Brain pericyte (primary cell): ENCODE data around the gene SLF2.

Experiments
- DNase-seq: peaks from one replicate; pipeline ENCODE4 v3.0.0-alpha.2; 2012; ENCODE audit warnings: low read depth, low spot score

SLF2 gene, protein sequence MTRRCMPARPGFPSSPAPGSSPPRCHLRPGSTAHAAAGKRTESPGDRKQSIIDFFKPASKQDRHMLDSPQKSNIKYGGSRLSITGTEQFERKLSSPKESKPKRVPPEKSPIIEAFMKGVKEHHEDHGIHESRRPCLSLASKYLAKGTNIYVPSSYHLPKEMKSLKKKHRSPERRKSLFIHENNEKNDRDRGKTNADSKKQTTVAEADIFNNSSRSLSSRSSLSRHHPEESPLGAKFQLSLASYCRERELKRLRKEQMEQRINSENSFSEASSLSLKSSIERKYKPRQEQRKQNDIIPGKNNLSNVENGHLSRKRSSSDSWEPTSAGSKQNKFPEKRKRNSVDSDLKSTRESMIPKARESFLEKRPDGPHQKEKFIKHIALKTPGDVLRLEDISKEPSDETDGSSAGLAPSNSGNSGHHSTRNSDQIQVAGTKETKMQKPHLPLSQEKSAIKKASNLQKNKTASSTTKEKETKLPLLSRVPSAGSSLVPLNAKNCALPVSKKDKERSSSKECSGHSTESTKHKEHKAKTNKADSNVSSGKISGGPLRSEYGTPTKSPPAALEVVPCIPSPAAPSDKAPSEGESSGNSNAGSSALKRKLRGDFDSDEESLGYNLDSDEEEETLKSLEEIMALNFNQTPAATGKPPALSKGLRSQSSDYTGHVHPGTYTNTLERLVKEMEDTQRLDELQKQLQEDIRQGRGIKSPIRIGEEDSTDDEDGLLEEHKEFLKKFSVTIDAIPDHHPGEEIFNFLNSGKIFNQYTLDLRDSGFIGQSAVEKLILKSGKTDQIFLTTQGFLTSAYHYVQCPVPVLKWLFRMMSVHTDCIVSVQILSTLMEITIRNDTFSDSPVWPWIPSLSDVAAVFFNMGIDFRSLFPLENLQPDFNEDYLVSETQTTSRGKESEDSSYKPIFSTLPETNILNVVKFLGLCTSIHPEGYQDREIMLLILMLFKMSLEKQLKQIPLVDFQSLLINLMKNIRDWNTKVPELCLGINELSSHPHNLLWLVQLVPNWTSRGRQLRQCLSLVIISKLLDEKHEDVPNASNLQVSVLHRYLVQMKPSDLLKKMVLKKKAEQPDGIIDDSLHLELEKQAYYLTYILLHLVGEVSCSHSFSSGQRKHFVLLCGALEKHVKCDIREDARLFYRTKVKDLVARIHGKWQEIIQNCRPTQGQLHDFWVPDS

DNA sequence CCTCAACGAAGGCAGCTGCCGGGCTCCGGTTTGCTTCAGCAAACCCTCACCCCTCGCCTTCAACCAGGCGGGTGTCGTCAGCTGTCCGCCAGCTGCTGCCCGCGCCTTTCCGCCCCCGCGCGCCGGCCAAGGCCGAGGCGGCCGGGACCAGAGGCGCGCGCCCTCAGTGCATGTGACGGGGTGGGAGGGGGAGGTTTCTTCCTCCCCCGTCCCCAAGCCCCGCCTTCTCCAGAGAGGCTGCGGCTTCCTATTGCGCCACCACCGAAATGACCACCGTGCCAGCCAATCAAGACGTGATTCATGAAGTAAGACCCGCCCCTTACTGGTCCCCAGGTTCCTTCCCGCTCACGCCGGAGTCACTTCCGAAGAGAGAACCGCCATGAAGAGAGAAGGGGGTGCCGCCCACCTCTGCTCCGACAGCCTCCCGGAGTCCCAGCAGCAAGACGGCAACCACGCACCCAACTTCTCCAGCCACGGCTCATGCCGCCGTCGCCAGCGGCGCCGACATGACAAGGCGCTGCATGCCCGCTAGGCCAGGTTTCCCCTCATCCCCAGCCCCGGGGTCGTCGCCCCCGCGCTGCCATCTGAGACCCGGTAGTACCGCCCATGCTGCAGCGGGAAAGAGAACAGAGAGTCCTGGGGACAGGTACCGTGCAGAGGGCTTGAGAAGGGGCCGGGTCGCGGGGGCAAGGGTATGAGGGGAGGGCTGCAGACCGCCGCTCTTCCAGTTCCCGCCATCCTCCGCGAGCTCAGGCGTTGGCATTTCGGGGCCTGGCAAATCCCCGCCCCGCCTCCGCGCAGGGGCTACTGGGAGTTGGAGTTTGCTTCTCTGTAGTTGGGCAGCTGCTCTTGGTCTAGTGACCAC, at the start of gene SLF2:
Gene SLF2 (plus strand): TSS at position 359 of the 865 bp plus-strand sequence. CDS start 148 bp downstream, at position 507.
- peak; percentile 93 for DNase-seq

DNA sequence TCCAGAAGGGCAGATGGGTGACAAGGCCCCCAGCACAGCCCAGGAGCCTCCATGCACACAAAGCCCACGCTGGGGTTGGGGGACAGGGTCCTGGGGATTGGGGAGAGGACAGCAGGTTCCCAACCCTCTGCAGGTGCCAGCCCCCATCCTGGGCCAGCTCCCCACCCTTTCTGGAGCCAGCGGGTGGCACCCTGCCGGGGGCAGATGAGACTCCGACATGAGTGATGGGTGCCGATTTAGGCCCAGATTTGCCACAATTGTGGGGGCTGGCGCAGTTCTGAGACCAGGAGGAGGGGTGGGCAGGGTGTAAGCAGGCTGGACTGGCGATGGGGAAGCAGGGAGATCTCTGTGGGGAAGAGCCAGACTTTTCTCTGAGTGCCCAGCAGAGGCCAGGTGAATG, 49.3 kb upstream of the SLF2 start:
- no peak for DNase-seq

DNA sequence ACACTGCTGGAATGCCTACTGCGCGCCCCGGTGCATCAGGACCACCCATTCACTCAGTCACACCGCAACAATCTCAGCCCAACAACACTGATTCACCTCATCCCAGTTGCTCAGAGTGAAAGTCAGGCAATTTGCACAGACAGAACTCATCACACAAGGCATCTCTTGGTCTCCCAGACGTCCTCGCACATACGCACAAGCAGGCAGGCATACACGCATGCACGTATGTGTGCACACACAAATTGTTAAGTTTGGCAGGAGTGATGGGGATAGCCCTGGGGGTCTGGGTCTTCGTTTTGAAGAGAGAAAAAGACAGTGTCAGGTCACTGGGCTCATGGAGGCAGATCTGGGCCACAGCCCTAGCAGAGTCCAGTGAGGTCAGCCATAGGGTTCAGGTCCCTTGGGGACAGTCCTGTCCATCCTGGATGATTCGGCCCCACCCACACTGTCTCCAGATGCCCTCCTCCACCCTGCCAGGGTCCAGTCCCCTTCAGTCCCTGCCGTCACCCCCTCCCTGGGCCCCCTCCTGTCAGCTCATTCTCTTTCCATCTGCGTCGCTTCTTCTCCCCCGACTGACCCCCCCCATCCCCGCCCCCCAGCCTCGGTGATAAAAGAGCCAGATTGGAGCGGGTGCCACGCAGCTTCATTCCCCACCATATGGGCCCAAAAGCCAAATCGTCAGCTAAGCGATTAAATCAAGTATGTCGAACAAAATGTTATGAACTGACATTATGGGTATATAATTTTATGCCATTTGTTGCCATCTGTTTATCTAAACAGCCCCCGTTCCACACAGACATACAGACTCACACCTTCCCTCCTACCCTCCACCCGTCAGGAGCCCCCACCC, 48.5 kb upstream of the SLF2 start:
- no peak for DNase-seq

DNA sequence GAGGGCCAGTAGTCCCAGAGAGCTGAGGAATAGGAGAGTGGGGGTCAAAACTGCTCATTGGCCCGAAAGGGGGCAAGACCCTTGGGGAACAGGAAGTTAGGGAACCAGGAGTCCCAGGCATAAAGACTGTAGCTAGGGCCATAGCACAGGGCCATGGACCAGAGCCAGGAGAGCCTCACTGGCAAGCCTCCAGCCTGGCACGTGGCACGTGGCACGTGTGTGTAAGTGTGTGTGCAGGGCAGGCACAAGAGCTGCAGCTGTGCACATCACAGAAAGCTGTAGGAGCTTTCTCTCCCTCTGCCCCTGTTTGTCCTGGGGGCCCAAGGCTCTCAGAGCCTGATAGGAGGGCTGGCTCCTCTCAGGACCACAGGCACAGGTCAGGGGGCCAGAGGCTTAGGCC, 47.8 kb upstream of the SLF2 start:
- DNase-seq: no peak

DNA sequence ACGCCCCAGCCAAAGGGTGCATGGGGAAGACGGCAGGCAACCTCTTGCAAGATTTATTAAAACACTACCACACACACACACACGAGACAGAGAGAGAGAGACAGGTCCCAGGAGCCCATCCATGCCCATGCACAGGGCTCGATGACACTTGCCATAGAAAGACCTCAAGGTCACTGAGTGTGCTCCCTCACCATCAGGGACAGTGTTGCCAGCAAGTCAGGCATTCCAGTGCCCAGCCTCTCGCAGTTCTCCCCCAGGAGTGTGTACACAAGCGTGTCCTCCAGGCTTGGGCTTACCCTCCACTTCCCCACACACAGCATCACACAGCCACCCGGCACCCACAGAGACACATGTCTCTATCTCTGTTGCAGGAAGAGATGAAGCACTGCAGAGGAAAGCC, 46.8 kb upstream of the SLF2 start:
- DNase-seq: no peak

DNA sequence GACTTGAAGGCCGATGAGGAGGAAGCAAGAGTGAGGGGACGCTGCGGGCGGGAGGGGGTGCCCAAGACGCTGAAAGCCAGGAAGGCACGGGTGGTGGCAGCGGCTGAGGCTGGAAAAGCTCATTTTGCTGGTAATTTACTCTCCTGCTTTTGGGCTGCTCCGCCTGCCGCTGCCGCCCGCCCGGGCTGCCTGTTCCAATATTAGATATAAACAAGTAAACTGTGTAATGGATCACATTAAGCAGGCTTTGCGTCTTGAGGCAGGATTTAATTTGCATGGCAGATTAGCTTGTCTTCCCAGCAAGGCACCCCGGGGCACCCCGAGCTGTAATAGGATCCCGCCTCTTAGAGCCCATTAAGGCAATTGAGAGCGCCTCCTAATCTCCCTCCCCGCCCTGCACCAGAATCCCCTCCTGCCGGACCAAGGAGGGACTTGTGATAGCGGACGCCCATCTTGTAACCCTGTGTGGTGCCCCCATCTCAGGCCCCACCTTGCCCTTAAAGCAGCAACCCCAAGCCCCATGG, 46.1 kb upstream of the SLF2 start:
- no peak for DNase-seq

DNA sequence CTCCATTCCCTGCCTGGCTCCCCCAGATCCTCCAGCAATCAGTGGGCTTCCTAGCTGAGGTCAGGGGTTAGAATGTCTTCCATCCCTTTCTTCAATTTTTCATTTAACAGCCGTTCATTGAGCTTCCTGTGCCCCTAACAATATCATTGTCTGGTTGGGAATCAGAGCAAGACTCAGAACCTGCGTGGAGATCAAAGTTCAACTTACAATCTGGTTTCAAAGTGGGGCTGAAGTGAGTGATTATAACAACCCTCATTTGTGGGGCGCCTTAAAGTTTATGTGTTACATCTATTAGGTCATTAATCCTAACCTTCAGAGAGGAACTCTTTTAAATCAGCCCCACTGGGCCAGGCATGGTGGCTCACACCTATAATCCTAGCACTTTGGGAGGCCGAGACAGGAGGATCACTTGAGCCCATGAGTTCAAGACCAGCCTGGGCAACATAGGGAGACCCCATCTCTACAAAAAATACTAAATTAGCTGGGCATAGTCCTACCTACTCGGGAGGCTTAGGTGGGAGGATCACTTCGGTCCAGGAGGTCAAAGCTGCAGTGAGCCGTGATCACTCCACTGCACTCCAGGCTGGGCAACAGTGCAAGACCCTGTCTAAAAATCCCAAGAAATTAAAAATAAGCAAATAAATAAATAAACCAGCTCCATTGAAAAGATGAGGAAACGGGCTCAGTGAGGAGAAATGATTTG, 45.4 kb upstream of the SLF2 start:
- DNase-seq: no peak

DNA sequence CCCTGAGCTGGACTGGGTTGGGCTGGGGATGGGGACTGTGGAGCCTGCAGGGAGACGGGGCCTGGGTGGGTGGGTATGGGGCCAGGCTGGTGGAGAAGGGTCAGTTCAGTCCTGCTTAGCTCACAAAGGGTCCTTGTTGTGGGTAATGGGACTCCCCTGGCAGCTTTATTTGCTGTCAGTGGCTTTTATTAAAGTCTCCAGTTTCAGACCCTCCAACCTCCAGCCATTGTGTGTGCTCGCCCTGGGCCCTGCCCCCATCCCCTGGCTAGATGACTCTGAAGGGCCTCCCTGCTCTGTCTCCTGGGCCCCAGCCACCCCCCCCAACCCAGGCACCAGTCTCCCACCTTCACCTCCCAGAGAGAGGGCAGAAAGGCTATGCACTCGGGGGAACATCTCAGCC, 44.4 kb upstream of the SLF2 start:
- no peak for DNase-seq

DNA sequence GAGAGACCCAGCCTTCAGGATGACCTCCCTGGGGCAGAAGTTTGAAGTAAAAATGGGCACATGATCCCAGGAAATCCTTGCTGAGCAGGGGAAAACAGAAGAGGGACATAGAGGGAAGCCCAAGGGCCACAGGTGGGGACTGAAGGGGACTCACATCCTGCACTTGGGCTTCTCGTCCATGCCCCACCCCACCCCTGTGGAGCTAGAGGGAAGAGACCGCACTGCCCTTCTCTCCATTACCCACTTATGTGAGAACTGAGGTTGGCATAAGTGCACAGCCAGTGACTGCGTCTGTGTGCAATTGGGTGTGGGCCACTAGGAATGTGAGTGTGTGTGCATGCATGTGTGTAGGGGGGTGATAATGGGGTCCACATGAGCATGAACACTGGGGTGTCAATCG, 43.4 kb upstream of the SLF2 start:
- no peak for DNase-seq

DNA sequence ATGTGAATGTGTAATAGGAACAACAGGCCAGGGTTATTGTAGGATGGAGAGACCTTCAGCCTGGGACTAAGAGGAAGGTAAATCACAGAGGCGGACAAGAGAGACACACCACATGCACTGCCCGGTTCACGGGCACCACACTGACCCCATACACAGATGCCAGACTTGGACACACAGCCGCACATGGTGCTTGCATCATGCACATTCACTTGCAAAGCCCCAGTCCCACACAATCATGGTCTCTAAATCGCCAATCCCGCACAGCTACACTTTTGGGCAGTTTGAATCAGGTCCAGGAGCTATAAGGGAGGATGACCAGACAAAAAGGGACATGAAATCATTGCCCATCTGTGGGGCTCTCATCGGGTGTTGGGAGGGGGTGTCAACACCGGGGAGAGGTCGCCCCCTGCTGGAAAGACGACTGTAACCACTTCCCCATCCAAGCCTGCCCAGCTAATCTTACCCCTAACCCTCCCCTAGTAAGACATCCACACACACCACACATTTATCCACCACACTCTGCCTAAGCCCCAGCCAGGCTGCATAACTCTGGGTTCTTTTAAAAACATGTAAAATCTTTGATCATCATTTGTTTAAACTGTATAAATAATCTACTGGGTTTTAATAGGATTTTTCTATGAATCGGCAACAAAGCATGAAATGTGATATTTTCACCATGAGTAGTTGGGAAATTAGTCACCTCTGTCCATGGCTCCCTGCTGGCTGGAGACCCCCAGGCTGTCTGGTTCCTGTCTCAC, 40.5 kb upstream of the SLF2 start:
- no peak for DNase-seq

DNA sequence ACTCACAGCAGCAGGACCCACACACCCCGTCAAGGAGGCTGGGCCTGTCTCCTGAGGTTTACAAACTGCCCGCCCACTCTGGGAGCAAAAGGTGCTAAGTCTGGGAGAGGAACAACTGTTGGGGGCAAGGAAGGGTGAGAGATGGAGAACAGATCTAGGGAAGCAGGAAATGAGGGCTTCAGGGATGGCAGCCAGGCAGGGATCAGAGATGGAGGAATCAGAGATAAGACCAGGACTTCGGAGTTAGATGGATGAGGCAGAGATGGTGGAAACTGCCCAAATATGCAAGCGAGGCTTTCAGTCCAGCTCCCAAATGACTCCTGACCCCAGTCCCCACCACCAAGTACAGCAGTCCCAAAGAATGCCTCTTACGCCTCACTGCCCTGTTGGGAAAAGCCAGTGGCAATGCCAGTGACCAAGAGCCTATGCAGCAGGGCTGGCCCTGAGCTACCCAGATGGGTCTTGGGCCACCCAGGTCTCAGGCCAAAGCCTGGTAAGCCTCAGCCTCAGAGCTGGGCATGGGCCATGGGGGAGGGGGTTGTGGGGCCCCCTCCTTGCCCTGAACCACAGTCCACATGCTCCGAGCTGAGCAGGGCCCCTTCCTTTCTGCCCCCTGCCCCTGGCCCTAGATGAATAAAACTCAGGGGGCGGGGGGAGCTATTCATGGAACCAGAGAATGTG, 39.5 kb upstream of the SLF2 start:
- no peak for DNase-seq

DNA sequence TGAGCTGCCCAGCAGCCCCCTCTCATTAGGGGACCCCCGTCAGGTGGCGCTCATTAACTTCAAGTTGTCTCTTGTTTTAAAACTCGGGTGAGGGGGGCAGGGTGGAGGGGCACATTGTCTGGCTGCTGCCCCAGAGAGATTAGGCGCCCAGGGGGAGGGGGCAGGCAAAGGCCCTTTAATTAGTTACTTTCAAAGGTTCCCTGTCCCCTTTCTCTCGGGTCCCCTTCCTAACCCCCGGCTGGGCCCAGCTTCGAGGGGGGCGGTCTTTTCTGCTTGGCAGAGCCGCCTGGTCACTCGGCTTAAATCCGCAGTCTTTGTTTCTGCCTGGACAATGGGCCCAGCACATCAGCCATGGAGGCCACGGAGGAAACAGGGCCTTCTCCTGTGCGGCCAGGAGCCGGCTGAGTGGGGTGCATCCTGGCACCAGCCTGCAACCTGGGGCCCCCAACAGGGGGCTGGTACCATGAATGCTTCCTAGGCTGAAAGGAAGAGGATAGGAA, 38.9 kb upstream of the SLF2 start:
- DNase-seq: no peak

DNA sequence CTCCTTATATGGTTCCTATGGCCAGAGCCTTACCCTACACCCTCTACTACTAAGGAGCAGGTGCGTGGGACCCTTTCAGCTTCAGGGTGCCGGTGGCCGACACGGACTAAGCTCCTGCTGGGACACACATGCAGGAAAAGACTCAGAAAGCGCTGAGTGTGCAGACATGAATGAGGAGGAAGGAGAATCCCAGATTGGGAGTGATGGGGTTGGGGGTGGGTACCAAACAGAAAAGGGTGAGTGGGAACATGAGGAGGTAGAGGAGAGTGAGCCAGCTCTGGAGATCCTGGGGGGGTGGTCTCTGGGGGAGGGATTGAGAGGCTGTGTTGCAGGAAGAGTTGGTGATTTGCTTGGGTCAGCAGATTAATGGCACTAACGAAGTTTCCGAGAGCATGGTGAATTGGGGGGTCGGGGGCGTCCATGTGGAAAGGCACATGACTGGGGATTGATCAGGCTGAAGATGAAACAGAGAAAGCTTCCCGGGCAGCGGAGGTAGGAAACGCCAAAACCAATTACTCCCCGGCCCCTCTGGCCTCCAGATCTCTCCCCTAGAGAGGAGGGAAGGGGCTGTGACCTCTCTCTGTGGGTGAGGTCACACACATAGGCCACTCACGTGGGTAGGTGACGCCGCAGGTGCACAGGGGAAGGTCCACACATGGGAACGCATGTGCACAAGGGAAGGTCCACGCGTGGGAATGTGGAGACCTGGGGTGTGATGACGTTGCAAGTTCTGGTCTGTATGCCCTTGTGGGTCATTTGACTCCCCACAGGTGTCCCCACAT, 37.9 kb upstream of the SLF2 start:
- DNase-seq: no peak

DNA sequence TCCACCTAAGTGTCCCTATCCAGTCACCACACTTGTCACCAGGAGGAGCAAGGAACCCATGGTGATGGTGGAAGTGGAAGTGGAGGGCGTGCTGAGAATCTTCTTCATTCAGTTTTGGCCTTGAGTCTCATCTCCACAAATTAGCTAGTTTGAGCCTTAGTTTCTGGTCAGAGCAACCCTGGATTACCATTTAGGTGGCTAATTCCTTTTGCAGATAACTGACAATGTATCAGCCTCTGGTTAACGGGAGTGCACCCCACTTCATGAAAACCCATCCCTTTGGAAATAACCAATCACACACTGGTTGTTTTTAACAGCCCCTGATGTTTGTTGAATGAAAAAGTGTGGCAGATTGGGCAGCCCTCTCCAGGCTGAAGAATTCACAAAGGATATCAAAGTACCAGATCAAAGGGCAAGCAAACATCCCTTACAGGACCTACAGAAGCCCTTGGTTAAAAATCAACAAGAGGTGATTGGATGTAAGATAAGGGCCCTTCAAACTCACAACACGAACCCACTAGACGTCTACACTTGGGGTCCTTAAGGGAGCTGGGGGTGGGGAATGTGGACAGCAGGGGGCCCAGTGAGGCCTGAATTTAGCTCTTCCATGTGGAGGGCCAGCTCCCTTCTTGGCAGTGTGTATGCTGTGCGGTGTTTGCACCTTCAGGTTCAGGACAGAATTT, 37.1 kb upstream of the SLF2 start:
- no peak for DNase-seq

DNA sequence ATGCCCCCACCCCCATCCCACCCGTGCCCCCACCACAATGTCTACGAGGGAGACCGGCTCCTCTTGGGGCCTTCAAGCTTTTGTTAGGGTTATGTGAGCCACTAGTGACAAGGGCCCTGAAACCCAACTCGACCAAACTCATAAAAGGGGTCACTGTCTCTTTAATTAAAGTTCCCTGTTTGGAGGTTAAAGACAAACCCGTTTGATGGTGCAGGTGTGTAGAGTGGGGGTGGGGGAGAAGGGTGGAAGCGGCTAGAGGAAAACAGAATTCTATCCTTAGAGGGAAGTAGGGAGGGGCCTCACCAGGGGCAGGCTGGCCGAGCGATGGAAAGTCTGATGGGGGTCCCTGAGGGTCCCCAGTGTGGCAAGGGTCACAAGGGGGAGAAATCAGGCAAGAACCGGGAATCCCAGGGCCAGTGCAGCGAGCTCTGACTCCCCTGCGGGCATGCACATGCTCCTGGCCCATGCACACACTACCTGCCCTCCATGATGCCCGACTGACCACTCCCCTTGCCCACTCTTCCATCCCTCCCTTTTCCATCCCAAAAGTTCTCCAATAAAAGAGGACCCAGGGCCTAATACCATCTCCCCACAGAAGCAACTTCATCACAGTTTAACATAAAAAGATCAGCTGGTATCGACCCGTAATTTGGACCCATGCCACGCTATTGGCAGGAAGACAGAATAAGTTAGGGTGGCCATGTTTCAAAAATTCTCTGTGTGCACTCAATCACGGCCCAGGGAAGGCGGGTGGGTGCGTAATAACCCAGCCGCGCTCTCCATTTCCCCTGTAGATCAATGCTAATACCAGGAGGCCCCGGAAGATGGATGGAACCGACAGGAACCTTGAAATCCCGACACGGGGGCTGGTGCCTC, 35.9 kb upstream of the SLF2 start:
- DNase-seq: no peak

DNA sequence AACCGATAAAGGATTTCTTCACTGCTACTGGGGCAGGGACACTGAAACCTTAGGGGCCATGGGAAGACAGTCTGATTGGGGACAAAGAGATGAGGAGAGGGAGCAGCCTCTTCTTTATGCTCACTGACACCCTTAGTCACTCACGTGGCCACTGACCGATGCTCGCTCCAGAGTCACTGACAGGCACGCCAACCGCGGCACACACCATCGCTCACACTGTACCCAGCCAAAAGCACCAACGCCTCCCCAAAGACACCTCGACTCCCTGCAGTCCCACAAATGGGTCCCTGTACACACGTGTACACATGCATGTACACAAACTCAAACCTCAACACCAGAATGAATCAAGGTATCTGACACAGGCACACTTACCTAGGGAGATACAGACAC, 35.3 kb upstream of the SLF2 start:
- no peak for DNase-seq
